Measurements from ENCODE around the gene ANKRD6.

The ANKRD6 gene

DNA sequence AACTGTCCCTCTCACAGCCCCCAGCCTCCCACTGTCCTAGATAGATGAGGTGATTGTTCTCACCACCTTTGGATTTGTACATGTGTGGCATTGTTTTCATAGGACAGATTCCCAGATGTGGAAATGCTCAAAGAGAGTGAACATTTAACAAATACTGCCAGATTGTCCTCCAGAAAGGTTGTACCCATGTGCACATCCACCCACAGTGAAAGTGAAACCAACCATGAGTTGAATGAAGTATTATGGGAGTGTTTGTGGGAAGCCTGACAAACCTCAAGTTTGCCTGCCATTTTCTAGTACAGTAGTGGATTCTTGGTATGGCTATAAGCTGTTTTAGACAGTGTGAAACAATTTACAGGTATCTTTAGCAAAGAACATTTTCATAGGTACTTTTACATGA is 42.7 kb downstream of the ANKRD6 start:
- peak; percentile 10 for DNase-seq

- no peak for DNase-seq
Measured at GRCh38 chr6:89479897-89480296, 46.9 kb downstream of the ANKRD6 start.

GRCh38 chr6:89481695-89482094 is 48.7 kb downstream of the ANKRD6 start:
- DNase-seq: no peak

- no peak for DNase-seq
Measured at GRCh38 chr6:89482126-89482525, 49.2 kb downstream of the ANKRD6 start.

DNA sequence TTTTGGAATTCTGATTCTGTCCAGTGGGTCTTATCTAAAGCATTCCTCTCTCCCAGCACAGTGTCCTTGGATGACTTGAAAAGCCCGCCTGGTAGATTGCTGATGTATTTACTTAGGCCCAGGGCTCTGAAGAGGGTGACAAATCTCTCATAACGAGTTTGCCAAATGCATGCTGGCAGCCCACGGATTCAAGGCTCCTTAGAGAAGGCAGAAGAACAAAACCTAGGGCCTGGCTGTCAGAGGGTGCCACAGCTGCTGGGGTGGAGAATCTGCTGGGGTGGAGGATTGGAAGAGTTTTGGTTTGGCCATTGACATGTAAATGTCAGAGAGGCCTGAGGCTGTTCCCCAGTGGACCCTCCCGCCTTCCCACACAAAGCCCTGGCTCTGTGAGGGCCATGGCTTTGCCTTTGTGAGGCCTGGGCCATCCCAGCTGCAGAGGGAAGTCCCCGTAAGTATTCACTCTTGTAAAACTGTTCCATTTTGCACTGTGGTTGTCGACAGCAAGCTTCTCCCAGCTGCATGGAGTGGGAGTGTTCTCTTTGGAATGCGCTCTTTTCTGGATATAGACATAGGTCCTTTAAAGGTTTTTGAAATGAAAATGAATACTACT is 50.3 kb downstream of the ANKRD6 start:
- DNase-seq: no peak

GRCh38 chr6:89485320-89485719 is 52.4 kb downstream of the ANKRD6 start:
- no peak for DNase-seq

- no peak for DNase-seq
Measured at GRCh38 chr6:89487864-89488263, 54.9 kb downstream of the ANKRD6 start.

DNA sequence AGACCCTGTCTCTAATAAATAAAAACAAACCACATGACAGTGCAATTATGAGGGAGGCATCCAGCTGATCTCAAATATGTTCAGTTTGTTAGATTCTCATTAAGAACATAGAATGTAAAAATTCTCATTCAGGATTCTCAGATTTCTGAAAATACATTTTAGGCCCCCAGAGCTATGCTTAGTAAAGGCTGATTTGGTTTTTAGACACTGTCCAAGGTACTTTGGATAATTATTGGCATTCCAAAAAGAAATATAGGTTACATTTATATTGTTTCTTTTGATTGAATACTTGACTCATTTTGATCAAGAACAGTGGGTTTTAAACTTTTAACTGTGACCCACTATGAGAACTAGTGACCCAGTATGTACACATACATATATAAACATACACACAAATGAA is 55.5 kb downstream of the ANKRD6 start:
- DNase-seq: no peak

DNA sequence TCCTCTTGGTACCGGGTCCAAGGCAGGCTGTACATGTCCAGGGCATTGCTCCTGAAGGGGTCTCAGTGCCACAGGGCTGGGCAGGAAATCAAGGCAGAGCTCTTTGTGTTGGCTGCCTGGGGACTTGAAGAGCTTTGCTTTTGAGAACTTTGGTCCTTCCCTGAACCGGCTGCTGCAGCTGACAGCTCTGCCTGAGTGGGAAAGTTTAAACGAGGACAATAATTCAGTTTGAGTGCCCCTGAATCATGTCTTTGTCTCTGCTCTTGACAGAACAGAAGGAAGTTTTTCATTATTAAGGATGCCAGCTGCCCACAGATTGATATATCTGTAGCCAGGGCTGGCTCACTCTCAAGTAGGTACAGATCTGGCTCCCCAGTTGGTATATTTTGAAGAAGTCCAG is 56.1 kb downstream of the ANKRD6 start:
- DNase-seq: no peak

DNA sequence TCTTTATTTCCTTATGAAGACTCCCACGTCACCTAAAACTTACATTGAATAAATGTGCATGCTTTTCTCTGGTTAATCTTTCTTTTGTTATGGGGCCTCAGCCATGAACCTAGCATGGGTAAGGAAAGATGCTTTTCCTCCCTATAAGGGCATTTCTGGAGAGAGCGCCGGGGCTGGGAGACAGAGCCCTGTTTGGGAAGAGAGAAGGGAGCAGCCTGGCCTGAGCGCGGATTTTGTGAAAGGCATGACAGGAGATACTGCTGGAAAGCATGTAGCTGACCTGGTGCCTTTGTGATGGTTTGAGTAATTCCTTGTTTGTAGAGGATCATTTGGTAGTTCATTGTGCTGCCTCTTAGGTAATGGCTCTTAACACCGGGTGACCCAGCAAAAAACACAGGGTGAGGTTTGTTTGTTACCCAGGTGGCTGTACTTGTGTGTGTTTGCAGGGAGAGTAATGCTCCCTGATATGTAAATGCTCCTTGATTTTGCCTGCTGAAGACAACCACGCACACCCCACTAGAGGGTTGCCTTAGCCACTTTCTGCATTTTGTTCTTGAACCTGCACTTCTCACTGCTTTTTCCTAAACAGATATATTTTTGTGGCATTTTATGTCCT is 59.2 kb downstream of the ANKRD6 start:
- no peak for DNase-seq

- no peak for DNase-seq
Measured at GRCh38 chr6:89494131-89494793, 61.3 kb downstream of the ANKRD6 start.

DNA sequence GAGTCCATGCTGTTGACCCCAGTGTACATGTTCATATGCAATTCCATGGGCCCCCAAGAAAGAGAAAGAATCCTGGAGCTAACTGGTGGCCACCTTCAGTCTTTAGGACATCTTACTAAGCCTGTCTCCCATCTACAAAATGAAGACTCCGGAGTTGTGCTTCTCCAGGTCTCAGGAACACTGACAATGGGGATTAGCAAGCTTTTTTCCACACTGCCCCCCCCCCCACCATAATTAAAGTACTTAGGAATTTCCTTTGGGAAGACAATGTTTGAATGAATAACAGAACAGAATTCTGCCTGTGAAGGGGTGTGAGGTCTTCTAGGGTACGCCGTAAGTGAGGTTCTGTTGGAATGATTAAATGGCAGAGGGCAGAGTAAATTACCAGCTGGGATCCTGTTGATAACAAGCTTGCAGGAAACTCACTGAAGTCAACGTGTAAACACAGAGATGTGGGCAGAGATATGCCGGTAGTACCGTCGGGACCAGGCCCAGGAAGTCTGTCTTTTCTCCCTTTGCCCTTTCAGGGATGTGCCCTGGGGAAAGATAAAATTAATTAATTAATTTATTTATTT is 63.1 kb downstream of the ANKRD6 start:
- no peak for DNase-seq

DNA sequence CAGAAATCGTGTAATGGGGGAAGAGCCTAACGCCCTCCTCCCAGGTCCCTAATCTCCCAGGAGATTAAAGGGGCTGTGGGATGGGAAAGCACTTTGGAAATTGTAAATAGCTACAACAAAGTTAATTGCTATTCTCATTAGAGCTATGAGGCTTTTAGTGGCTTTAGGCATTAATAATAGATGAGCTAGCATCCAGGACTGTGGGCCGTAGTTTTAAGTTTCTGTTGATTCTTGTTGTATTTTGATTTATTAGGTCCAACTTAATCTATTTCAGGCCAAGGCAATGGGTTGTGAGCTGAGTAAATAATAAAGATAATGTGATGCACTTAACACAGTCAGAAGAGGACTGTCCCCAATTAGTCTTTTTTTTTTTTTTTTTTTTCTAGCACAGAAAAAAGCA is 67.7 kb downstream of the ANKRD6 start:
- DNase-seq: no peak

GRCh38 chr6:89501222-89501621 is 68.3 kb downstream of the ANKRD6 start:
- no peak for DNase-seq

- no peak for DNase-seq
Measured at GRCh38 chr6:89501753-89502152, 68.8 kb downstream of the ANKRD6 start.

DNA sequence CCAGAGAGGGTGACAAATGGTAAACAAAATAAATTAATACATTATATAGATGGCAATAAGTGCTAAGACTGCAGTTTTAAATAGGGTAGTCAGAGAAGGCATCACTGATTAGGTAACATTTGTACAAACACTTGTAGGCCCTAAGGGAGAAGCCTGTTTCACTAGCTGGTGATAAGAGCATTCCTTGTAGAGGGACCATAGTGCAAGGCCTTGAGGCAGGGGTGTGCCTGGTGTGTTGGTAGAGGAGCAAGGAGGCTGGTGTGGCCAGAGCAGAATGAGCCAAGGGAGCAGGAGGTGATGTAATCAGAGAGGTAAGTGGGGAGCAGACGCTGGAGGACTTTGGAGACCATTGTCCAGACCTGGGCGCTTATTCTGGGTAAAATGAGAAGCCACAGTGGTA is 70.7 kb downstream of the ANKRD6 start:
- no peak for DNase-seq

- no peak for DNase-seq
Measured at GRCh38 chr6:89505847-89506246, 72.9 kb downstream of the ANKRD6 start.

DNA sequence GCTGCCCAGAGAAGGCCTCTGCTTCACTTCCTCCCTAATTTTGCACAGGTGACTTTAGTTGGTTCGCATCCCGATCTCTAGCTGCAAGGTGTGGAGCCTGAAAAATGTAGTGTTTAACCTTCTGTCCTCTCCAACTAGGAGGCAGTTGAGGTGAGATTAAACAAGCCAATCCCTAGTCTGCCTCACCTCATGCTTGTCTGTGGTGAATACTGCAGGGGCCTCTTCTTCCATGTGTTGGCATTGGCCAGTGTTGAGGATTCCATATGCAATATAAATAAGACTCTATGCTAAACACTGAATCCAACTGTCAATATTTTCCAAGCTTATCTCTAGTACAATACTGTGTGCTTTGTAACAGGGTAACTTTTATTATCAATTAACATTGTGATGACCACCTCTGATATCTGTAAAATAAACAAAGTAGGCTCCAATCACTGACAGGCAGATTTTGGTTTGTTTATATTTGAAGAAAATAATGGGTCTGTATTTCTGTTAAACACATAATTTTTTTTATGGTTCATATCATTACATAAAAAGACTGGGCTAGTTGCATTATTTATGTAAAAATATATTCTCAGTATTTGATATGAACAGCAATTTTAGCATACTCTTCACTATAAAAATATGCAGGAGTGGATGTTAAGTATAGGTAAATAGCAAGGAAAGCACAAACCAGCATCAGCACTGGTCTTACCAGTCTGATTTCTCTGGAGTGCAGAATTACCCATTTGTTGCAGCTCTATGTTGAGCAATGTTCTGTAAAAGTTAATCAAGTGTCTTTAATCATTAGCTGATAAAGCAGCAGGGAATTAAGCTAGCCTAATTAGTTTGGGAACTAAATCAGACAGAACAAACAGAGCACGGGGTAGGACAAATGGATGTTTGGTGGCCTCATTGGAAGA is 74.0 kb downstream of the ANKRD6 start:
- no peak for DNase-seq

- DNase-seq: peak; percentile 20
Measured at GRCh38 chr6:89508755-89509563, 76.0 kb downstream of the ANKRD6 start.

DNA sequence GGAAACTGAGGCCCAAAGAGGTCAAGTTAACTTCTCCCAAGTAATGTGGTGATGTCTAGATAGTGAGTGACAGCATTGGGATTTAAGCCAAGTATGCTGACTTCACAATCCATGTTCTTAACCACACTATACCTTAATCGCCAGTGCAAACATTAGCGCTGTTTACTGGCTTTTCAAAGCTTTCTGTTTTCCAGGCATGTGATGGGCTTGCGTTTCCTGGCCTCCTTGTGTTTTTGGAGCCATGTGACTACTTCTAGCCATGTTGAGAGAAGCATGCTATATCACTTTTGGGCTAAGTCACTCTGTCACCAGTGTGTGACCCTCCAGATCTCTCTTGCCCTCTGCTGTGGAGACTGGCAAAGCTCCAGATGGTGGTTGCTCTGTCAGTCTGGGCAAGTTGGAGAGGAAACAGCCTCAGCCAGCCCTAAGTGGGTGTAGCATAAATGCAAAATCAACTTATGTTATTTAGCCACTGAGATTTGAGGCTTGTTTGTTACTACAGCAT is 76.9 kb downstream of the ANKRD6 start:
- no peak for DNase-seq

DNA sequence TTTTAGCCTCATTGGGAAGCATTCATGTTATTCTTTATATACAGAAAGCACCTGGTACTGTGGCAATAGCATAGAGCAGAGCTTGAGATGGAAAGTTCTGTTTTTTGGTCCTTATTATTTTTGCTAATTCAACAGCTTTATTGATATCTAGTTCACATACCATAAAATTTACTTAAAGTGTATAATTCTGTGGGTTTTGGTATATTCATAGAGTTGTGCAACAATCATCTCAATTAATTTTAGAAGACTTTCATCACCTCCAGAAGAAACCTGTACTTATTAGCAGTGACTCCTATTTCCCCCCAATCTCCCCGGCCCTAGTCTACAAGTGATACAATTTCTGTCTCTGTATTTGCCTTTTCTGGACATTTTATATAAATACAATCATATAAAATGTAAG is 77.4 kb downstream of the ANKRD6 start:
- no peak for DNase-seq

Data from kidney glomerular epithelial cell (primary cell).